Measurements from ENCODE around the gene CLIP2. TPM values are rescaled to one million over a fixed set of nuclear protein-coding genes. Genes with fewer than 3 reads are reported as not detected.

CLIP2 gene
- total RNA-seq, 1 experiment from 2014 or later = 14.2 TPM

- Mint-ChIP-seq H3K4me3 (ENCODE audit: unreplicated experiment) (no peak overlapping the region), H3K9me3 (ENCODE audit: unreplicated experiment) (no peaks in the 10 kb centered on the region), H3K4me1 (ENCODE audit: insufficient read depth, unreplicated experiment) (peaks cover 8% of the 10 kb centered on the region), H3K27ac (ENCODE audit: low read depth, unreplicated experiment) (no peak overlapping the region), H3K36me3 (ENCODE audit: insufficient read depth, unreplicated experiment) (peaks cover 9% of the 10 kb centered on the region), H3K27me3 (ENCODE audit: insufficient read depth, unreplicated experiment) (no peaks in the 10 kb centered on the region)
- intact Hi-C loops (cut with micrococcal nuclease) = no loop called here
- CTCF ChIA-PET = interaction anchor here (0.6 to 1.6 kb wide), 4 partner anchors 82 to 98 kb away, joined by 3 to 7 read pairs (median 4); no protein-coding TSS in a partner anchor
- POLR2A ChIA-PET = interaction anchor here (1.4 kb wide), 1 partner anchor 10 kb away, joined by 3 read pairs; no protein-coding TSS in a partner anchor
- TF ChIP-seq CTCF (IDR thresholded peaks at IDR 0.05; ENCODE audit: unreplicated experiment) = no peak
- no peak for DNase-seq (ENCODE audit: unreplicated experiment)
- BruUV-seq (replicated peaks) = no TSS peak
These were observed 13.6 kb downstream of the CLIP2 start for GRCh38 chr7:74302745-74303221.

- Mint-ChIP-seq H3K27ac (ENCODE audit: low read depth, unreplicated experiment) (no peak overlapping the region), H3K9me3 (ENCODE audit: unreplicated experiment) (no peaks in the 10 kb centered on the region), H3K27me3 (ENCODE audit: insufficient read depth, unreplicated experiment) (no peaks in the 10 kb centered on the region), H3K4me3 (ENCODE audit: unreplicated experiment) (no peak overlapping the region), H3K4me1 (ENCODE audit: insufficient read depth, unreplicated experiment) (peaks cover 12% of the 10 kb centered on the region), H3K36me3 (ENCODE audit: insufficient read depth, unreplicated experiment) (peaks cover 11% of the 10 kb centered on the region)
- BruUV-seq (replicated peaks) = no TSS peak
- no peak for TF ChIP-seq CTCF (IDR thresholded peaks at IDR 0.05; ENCODE audit: unreplicated experiment)
- ChIA-PET POLR2A (no interaction called here), CTCF (interaction anchor here (1.2 kb wide), 1 partner anchor 96 kb away, joined by 5 read pairs; no protein-coding TSS in a partner anchor)
- intact Hi-C loops (cut with micrococcal nuclease) = no loop called here
- DNase-seq (ENCODE audit: unreplicated experiment) = no peak
These were observed 15.3 kb downstream of the CLIP2 start for GRCh38 chr7:74304550-74304949.

GRCh38 chr7:74306004-74306729 lies 17.0 kb downstream of the CLIP2 start:
- ChIA-PET POLR2A (no interaction called here), CTCF (interaction anchor here (0.9 to 1.0 kb wide), 2 partner anchors 88 to 112 kb away, joined by 3 read pairs; no protein-coding TSS in a partner anchor)
- intact Hi-C loops (cut with micrococcal nuclease) = no loop called here
- no peak for DNase-seq (ENCODE audit: unreplicated experiment)
- peaks cover 12% of the 10 kb centered on the region for H3K4me1 Mint-ChIP-seq (ENCODE audit: insufficient read depth, unreplicated experiment)
- H3K27ac Mint-ChIP-seq (ENCODE audit: low read depth, unreplicated experiment) = no peak overlapping the region
- no peak for TF ChIP-seq CTCF (IDR thresholded peaks at IDR 0.05; ENCODE audit: unreplicated experiment)
- no peaks in the 10 kb centered on the region for H3K27me3 Mint-ChIP-seq (ENCODE audit: insufficient read depth, unreplicated experiment)
- no TSS peak for BruUV-seq (replicated peaks)
- H3K9me3 Mint-ChIP-seq (ENCODE audit: unreplicated experiment) = no peaks in the 10 kb centered on the region
- no peak overlapping the region for H3K4me3 Mint-ChIP-seq (ENCODE audit: unreplicated experiment)
- H3K36me3 Mint-ChIP-seq (ENCODE audit: insufficient read depth, unreplicated experiment) = peaks cover 15% of the 10 kb centered on the region

GRCh38 chr7:74306730-74307469 lies 17.7 kb downstream of the CLIP2 start:
- peaks cover 12% of the 10 kb centered on the region for H3K4me1 Mint-ChIP-seq (ENCODE audit: insufficient read depth, unreplicated experiment)
- CTCF ChIA-PET = interaction anchor here (0.9 to 2.6 kb wide), 3 partner anchors 87 to 111 kb away, joined by 3 to 10 read pairs (median 3); no protein-coding TSS in a partner anchor
- H3K27me3 Mint-ChIP-seq (ENCODE audit: insufficient read depth, unreplicated experiment) = no peaks in the 10 kb centered on the region
- intact Hi-C loops (cut with micrococcal nuclease) = no loop called here
- no peak for TF ChIP-seq CTCF (IDR thresholded peaks at IDR 0.05; ENCODE audit: unreplicated experiment)
- no peak overlapping the region for H3K4me3 Mint-ChIP-seq (ENCODE audit: unreplicated experiment)
- POLR2A ChIA-PET = no interaction called here
- peak; percentile 83 for DNase-seq (ENCODE audit: unreplicated experiment)
- no peaks in the 10 kb centered on the region for H3K9me3 Mint-ChIP-seq (ENCODE audit: unreplicated experiment)
- no peak overlapping the region for H3K27ac Mint-ChIP-seq (ENCODE audit: low read depth, unreplicated experiment)
- peaks cover 19% of the 10 kb centered on the region for H3K36me3 Mint-ChIP-seq (ENCODE audit: insufficient read depth, unreplicated experiment)
- BruUV-seq (replicated peaks) = no TSS peak

Data from MCF 10A (cell line).